ENCODE data around the gene RAB8A. TPM values are rescaled to one million over a fixed set of nuclear protein-coding genes. Genes with fewer than 3 reads are reported as not detected.

Gene RAB8A
- total and polyA plus RNA-seq, 2 experiments from 2014 or later = 53.1 to 59.5 TPM

- TF ChIP-seq REST (IDR thresholded peaks at IDR 0.05; ENCODE audit: unreplicated experiment) (no peak), EZH2phosphoT487 (IDR thresholded peaks at IDR 0.05; ENCODE audit: unreplicated experiment) (no peak), ZNF114 (CRISPR knock-in tag; IDR thresholded peaks at IDR 0.05) (no peak), NANOG (IDR thresholded peaks at IDR 0.05; ENCODE audit: borderline replicate concordance) (no peak)
Observed at GRCh38 chr19:16121141-16121540, 9.5 kb downstream of the RAB8A start (continued).

GRCh38 chr19:16121967-16122366 is 10.3 kb downstream of the RAB8A start:
- H3K36me3 Mint-ChIP-seq (ENCODE audit: low read depth) = peaks cover 53% of the 10 kb centered on the region
- peaks cover 7% of the 10 kb centered on the region for H3K27me3 Mint-ChIP-seq (ENCODE audit: insufficient read depth, low read depth, poor library complexity)
- no peak for ATAC-seq
- TF ChIP-seq EZH2phosphoT487 (IDR thresholded peaks at IDR 0.05; ENCODE audit: unreplicated experiment) = no peak
- no peak for TF ChIP-seq ZNF331 (CRISPR knock-in tag; IDR thresholded peaks at IDR 0.05; ENCODE audit: low read depth)
- TF ChIP-seq EZH2 (IDR thresholded peaks at IDR 0.05; ENCODE audit: low read depth, unreplicated experiment) = no peak
- TF ChIP-seq ETS1 (IDR thresholded peaks at IDR 0.05) = no peak
- TF ChIP-seq REST (IDR thresholded peaks at IDR 0.05; ENCODE audit: unreplicated experiment) = no peak
- TF ChIP-seq NANOG (IDR thresholded peaks at IDR 0.05; ENCODE audit: borderline replicate concordance) = no peak
- no peak for TF ChIP-seq POLR2AphosphoS5 (IDR thresholded peaks at IDR 0.05; ENCODE audit: low read depth)
- TF ChIP-seq ZNF114 (CRISPR knock-in tag; IDR thresholded peaks at IDR 0.05) = no peak
- no peak for TF ChIP-seq JUNB (IDR thresholded peaks at IDR 0.05; ENCODE audit: unreplicated experiment)
- no peak for TF ChIP-seq CREB1 (CRISPR knock-in tag; IDR thresholded peaks at IDR 0.05; ENCODE audit: low read depth)
- TF ChIP-seq STAT1 (IDR thresholded peaks at IDR 0.05; ENCODE audit: unreplicated experiment) = no peak
- TF ChIP-seq, protein P1, sequence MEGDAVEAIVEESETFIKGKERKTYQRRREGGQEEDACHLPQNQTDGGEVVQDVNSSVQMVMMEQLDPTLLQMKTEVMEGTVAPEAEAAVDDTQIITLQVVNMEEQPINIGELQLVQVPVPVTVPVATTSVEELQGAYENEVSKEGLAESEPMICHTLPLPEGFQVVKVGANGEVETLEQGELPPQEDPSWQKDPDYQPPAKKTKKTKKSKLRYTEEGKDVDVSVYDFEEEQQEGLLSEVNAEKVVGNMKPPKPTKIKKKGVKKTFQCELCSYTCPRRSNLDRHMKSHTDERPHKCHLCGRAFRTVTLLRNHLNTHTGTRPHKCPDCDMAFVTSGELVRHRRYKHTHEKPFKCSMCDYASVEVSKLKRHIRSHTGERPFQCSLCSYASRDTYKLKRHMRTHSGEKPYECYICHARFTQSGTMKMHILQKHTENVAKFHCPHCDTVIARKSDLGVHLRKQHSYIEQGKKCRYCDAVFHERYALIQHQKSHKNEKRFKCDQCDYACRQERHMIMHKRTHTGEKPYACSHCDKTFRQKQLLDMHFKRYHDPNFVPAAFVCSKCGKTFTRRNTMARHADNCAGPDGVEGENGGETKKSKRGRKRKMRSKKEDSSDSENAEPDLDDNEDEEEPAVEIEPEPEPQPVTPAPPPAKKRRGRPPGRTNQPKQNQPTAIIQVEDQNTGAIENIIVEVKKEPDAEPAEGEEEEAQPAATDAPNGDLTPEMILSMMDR (conservative IDR thresholded peaks at IDR 0.05; ENCODE audit: low read depth in 2 of 2) = no peak

More at GRCh38 chr19:16121967-16122366, 10.3 kb downstream of the RAB8A start:
- Histone ChIP-seq H4K20me1 (replicated peaks; ENCODE audit: insufficient read depth) (peaks cover 5% of the 10 kb centered on the region; the same call in 1 of the 2 replicates), H3K27me3 (ENCODE audit: insufficient read depth) (no peaks in the 10 kb centered on the region), H3K27ac (ENCODE audit: low read depth) (no peak overlapping the region), H3K4me2 (no peak overlapping the region), H3K36me3 (ENCODE audit: insufficient read depth) (peaks cover 21% of the 10 kb centered on the region), H3K79me2 (replicated peaks; ENCODE audit: insufficient read depth) (no peaks in the 10 kb centered on the region), H3K9me2 (ENCODE audit: insufficient read depth) (no peaks in the 10 kb centered on the region), H2AFZ (no peak overlapping the region), H3K4me3 (no peak overlapping the region), H3F3A (replicated peaks; ENCODE audit: low read depth) (no peaks in the 10 kb centered on the region), H3K4me1 (ENCODE audit: insufficient read depth) (no peaks in the 10 kb centered on the region)
- Mint-ChIP-seq H3K27ac (no peak overlapping the region), H3K4me3 (no peak overlapping the region), H3K4me1 (peaks cover 5% of the 10 kb centered on the region; the same call in 1 of the 3 replicates), H3K9me3 (no peaks in the 10 kb centered on the region)
- no peak for DNase-seq (ENCODE audit: low spot score)

Data from GM23338 (cell line).